GM13977 (cell line): ENCODE results near the gene USP47.
A peak's percentile ranks its signal among the peaks of the same experiment; 100 is the strongest.

Experiments
- DNase-seq: peaks from one replicate; pipeline ENCODE4 v3.0.0; 2012; ENCODE audit warnings: low spot score
- in situ Hi-C: fragments of 300-500 bp; cut with MboI; formaldehyde crosslinking; loops from one replicate; pipeline ENCODE4 v1.12.0; 2022; ENCODE audit warnings: low sequenced_read_pairs, low pct_unique_long_range_greater_than_20kb, mixed read lengths, inconsistent platforms; ENCODE audit not compliant: unreplicated experiment
- TF ChIP-seq, protein P1 (sequence below): IDR thresholded peaks from 2 replicates; pipeline ENCODE4 v1.5.1; 2012; ENCODE audit warnings: mild to moderate bottlenecking, control low read depth; ENCODE audit not compliant: insufficient read depth; ENCODE audit errors: extremely low read depth, missing control alignments

The USP47 gene, protein sequence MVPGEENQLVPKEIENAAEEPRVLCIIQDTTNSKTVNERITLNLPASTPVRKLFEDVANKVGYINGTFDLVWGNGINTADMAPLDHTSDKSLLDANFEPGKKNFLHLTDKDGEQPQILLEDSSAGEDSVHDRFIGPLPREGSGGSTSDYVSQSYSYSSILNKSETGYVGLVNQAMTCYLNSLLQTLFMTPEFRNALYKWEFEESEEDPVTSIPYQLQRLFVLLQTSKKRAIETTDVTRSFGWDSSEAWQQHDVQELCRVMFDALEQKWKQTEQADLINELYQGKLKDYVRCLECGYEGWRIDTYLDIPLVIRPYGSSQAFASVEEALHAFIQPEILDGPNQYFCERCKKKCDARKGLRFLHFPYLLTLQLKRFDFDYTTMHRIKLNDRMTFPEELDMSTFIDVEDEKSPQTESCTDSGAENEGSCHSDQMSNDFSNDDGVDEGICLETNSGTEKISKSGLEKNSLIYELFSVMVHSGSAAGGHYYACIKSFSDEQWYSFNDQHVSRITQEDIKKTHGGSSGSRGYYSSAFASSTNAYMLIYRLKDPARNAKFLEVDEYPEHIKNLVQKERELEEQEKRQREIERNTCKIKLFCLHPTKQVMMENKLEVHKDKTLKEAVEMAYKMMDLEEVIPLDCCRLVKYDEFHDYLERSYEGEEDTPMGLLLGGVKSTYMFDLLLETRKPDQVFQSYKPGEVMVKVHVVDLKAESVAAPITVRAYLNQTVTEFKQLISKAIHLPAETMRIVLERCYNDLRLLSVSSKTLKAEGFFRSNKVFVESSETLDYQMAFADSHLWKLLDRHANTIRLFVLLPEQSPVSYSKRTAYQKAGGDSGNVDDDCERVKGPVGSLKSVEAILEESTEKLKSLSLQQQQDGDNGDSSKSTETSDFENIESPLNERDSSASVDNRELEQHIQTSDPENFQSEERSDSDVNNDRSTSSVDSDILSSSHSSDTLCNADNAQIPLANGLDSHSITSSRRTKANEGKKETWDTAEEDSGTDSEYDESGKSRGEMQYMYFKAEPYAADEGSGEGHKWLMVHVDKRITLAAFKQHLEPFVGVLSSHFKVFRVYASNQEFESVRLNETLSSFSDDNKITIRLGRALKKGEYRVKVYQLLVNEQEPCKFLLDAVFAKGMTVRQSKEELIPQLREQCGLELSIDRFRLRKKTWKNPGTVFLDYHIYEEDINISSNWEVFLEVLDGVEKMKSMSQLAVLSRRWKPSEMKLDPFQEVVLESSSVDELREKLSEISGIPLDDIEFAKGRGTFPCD (N-terminal part only)

DNA sequence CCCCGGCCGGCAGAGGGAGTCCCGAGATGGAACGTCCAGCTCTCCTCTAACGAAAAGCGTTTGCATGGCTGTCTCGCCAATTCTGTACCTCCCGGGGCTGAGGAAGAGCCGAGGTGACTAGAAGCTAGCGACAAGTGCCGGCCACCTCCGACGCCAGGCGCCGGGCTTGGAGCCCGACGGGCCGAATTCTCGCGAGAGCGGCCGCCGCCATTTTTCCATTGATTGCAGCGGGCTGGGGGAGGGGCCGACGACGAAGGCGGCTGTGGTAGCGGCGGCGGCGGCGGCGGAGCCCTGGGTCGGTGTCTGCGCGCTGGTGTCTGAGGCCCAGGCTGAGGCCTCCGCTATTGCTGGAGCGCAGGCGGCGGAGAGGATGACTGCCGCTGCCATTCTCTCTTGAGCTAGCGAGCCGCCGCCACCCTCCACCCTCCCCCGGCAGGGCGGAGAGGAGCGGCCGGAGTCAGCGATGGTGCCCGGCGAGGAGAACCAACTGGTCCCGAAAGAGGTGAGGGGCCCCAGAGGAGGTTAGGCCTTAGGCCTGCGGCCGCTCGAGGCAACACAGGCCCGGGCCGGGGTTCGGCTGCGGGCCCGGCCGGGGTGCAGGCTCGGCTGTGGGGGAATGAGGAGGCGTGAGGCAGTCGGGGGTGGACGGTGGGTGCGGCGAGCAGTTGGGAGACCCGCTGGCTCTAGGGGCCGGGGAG, at the start of gene USP47:
USP47 (plus strand) TSS at position 250 of the 698 bp plus-strand sequence; CDS start at position 464, 214 bp downstream.
- in situ Hi-C loops, result no loop called here
- TF ChIP-seq, protein P1, sequence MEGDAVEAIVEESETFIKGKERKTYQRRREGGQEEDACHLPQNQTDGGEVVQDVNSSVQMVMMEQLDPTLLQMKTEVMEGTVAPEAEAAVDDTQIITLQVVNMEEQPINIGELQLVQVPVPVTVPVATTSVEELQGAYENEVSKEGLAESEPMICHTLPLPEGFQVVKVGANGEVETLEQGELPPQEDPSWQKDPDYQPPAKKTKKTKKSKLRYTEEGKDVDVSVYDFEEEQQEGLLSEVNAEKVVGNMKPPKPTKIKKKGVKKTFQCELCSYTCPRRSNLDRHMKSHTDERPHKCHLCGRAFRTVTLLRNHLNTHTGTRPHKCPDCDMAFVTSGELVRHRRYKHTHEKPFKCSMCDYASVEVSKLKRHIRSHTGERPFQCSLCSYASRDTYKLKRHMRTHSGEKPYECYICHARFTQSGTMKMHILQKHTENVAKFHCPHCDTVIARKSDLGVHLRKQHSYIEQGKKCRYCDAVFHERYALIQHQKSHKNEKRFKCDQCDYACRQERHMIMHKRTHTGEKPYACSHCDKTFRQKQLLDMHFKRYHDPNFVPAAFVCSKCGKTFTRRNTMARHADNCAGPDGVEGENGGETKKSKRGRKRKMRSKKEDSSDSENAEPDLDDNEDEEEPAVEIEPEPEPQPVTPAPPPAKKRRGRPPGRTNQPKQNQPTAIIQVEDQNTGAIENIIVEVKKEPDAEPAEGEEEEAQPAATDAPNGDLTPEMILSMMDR, result peak; percentile 50
- peak; percentile 84 for DNase-seq

DNA sequence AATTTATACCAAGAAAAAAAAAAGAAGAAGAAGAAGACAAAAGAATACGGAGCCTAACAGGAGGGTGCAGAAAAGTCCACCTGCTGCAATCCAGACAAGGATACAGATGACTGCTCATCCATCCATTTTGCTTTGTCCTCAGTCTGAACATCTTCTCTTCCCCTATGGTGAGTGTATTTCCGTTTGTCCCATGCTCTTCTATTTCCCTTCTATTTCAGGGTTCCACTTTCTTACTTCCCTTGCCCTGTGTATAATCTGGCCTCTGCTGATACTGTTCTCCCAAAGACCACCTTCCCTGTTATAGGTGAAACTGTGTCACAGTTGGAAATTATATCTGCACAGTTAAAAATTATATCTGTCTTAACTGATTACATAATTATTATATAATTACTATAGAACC, 48.7 kb upstream of the USP47 start:
- TF ChIP-seq, protein P1, result no peak
- no peak for DNase-seq
- in situ Hi-C loops, result loop anchor here (10.0 to 25.0 kb wide), 2 partner anchors 492 to 856 kb away; no protein-coding TSS in a partner anchor

DNA sequence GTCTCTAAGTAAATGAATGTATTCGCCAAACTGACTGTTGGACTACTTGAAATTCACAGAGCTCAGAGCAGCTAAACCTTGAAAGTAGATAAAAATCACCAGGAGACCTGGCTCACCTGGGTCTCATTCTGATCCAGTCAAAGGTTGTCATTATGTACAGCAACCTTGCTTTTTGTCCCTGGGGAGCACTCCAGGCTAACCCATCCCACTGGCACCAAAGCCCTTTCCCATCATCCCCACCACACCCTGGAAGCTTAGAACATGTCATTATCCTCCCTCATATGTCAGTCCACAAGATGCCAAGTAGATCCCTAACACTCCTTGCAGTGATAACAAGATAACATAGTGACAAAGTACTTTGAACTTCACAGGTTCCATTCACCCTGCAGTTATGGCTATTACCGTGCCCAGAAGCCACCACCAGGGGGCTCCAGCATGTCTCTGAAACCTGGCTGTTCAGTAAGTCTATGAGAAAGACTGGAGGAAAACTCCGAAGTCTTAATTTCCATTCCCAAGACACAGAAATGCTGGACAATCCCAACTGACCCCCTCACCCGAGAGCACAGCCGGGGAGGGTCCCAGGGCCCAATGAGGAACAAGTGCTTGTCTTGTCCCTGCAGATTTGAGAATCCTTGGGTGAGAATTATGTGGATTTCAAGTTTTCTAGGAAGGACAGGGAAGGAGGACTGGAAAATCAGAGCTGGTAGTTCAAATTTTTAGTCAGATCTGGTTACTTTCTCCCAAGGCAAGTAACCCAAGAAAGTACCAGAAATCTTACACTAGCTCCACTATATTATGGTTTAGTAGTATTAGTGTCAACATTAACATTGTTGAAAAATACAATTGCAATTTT, 43.0 kb upstream of the USP47 start:
- peak; percentile 60 for DNase-seq
- TF ChIP-seq, protein P1, result peak; percentile 83
- in situ Hi-C loops, result loop anchor here (10.0 to 25.0 kb wide), 2 partner anchors 486 to 862 kb away; no protein-coding TSS in a partner anchor

DNA sequence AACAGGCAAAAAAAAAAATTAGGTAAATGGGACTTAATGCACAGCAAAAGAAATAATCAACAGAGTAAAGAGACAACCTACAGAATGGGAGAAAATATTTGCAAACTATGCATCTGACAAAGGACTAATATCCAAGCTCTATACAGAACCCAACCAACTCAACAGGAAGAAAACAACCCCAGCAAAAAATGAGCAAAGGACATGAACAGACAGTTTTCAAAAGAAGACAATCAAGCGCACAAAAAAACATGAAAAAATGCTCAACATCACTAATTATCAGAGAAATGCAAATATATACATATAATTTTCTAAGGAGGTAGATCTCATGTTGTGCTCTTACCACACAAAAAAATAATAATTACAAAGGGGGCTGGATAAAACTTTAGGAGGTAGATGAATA, 36.5 kb upstream of the USP47 start:
- TF ChIP-seq, protein P1, result no peak
- in situ Hi-C loops, result loop anchor here (25.0 kb wide), 1 partner anchor 232 kb away; no protein-coding TSS in a partner anchor

DNA sequence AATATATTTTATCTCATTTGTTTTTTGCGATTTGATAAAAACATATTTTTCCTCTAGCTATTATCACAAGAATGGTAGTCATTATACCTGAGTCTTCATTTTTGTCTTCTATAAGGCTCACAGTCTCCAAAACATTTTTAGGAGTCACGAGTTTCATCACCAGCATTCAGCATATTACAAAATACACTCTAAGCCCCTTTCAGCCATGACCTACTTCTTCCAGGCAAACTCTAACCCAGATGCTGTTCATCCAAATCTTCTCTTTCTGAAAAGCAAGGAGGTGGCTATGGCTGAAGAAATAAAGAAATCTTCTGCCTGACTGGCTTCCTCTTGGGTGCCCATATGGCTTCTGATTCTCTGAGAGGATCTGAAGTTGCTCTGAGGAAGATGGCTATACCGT, 35.7 kb upstream of the USP47 start:
- DNase-seq, result no peak
- TF ChIP-seq, protein P1, result no peak
- in situ Hi-C loops, result loop anchor here (25.0 kb wide), 1 partner anchor 231 kb away; no protein-coding TSS in a partner anchor

More for the DNA sequence above, 36.5 kb upstream of the USP47 start:
- no peak for DNase-seq
